Measurements from ENCODE around the gene ANKS1B. TPM values are rescaled to one million over a fixed set of nuclear protein-coding genes. Genes with fewer than 3 reads are reported as not detected.

The ANKS1B gene
- total and polyA plus RNA-seq, 10 of the 15 experiments (the other 5 are each of a cell fraction or from before 2014, with no cell fraction given), result 0.16 to 1.3 (median 0.82) TPM; not detected in 7

DNA sequence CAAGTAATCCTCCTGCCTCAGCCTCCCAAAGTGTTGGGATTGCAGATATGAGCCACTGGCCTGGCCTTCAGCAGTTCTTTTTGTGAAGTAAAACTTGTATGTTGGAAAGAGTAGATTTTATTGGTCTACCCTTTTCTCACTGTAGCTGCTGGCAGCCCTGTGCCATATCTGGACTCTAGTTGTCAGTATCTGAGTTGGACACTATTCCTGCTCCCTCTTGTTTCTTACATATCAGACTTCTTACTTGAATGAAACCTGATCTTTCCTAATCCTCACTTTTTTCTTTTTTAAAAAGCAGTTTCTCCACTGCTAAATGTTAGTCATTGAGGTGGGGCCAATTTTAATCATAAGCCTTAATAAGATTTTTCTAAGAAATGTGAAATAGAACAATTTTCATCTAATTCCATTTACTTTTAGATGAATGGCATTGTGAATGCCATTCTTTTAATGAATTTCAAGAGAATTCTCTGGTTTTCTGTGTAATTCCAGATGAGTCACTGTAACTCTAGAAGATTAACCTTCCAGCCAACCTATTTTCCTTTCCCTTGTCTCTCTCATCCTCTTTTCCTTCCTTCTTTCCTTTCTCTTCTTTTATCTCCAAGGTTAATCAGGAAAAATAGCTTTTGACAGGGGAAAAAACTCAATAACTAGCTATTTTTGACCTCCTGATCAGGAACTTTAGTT, 1250.9 kb downstream of the ANKS1B start:
- POLR2A ChIA-PET, result no interaction called here
- BruUV-seq (replicated peaks), result no TSS peak

DNA sequence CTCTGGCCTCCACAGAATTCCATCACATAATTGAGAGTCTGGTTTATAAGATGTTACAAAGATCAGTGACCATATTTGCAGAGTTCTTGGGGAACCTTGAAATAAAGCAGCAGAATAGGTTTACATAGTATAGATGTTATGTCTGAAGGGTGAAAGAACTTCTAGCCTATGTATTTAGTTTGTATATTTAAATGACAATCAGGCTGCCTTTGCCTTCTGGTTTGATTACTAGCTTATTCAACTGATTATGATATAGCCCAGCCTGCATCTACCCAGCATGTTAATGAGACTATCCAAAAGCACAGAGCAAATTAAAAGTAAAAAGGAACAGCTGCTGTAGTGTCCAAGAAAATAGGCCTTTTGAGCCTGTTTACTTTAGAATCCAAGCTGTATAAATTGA, 1254.3 kb downstream of the ANKS1B start:
- no peaks in the 10 kb centered on the region for H3K9me3 ChIP-seq (replicated peaks; ENCODE audit: control insufficient read depth, insufficient read depth, low read length)
- ChIA-PET POLR2A (interaction anchor here (1.1 kb wide), 1 partner anchor 13 kb away, joined by 3 read pairs; no protein-coding TSS in a partner anchor), CTCF (interaction anchor here (0.5 to 5.8 kb wide), 5 partner anchors 11 to 341 kb away, joined by 3 to 43 read pairs (median 8); no protein-coding TSS in a partner anchor), SMC1A (ENCODE audit: uncharacterized antibody, unreplicated experiment) (interaction anchor here (0.8 to 7.5 kb wide), 9 partner anchors 8 to 267 kb away, joined by 4 to 48 read pairs (median 5); no protein-coding TSS in a partner anchor), RAD21 (ENCODE audit: unreplicated experiment) (interaction anchor here (1.2 to 1.8 kb wide), 3 partner anchors 10 to 268 kb away, joined by 3 to 4 read pairs (median 4); no protein-coding TSS in a partner anchor)
- H3K9ac ChIP-seq (ENCODE audit: control insufficient read depth, insufficient read depth, low read length), result no peak overlapping the region
- H3K4me2 ChIP-seq (ENCODE audit: control insufficient read depth, insufficient read depth), result no peak overlapping the region
- no peak overlapping the region for H3K4me3 ChIP-seq
- no peaks in the 10 kb centered on the region for H3K27me3 ChIP-seq (replicated peaks in 1 of 2; ENCODE audit: control insufficient read depth in 2 of 2, insufficient read depth in 2 of 2, low read length in 1 of 2)
- DNase-seq (ENCODE audit: low read depth, low spot score), result no peak
- in situ Hi-C loops (cut with MboI) (no loop called here), intact Hi-C loops (cut with micrococcal nuclease; ENCODE audit: unreplicated experiment) (no loop called here)
- BruUV-seq (replicated peaks), result no TSS peak
- FAIRE-seq, result no peak
- no peaks in the 10 kb centered on the region for H3K79me2 ChIP-seq (ENCODE audit: control insufficient read depth, insufficient read depth, low read length)
- TF ChIP-seq, protein P1, sequence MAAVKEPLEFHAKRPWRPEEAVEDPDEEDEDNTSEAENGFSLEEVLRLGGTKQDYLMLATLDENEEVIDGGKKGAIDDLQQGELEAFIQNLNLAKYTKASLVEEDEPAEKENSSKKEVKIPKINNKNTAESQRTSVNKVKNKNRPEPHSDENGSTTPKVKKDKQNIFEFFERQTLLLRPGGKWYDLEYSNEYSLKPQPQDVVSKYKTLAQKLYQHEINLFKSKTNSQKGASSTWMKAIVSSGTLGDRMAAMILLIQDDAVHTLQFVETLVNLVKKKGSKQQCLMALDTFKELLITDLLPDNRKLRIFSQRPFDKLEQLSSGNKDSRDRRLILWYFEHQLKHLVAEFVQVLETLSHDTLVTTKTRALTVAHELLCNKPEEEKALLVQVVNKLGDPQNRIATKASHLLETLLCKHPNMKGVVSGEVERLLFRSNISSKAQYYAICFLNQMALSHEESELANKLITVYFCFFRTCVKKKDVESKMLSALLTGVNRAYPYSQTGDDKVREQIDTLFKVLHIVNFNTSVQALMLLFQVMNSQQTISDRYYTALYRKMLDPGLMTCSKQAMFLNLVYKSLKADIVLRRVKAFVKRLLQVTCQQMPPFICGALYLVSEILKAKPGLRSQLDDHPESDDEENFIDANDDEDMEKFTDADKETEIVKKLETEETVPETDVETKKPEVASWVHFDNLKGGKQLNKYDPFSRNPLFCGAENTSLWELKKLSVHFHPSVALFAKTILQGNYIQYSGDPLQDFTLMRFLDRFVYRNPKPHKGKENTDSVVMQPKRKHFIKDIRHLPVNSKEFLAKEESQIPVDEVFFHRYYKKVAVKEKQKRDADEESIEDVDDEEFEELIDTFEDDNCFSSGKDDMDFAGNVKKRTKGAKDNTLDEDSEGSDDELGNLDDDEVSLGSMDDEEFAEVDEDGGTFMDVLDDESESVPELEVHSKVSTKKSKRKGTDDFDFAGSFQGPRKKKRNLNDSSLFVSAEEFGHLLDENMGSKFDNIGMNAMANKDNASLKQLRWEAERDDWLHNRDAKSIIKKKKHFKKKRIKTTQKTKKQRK (IDR thresholded peaks at IDR 0.05; ENCODE audit: low read depth, low read length), result no peak
- TF ChIP-seq, protein P2, sequence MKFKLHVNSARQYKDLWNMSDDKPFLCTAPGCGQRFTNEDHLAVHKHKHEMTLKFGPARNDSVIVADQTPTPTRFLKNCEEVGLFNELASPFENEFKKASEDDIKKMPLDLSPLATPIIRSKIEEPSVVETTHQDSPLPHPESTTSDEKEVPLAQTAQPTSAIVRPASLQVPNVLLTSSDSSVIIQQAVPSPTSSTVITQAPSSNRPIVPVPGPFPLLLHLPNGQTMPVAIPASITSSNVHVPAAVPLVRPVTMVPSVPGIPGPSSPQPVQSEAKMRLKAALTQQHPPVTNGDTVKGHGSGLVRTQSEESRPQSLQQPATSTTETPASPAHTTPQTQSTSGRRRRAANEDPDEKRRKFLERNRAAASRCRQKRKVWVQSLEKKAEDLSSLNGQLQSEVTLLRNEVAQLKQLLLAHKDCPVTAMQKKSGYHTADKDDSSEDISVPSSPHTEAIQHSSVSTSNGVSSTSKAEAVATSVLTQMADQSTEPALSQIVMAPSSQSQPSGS (IDR thresholded peaks at IDR 0.05; ENCODE audit: low read length), result no peak
- peaks cover 2 to 23% of the 10 kb centered on the region in 2 experiments; a peak in 3 of 4 replicates for H3K36me3 ChIP-seq (ENCODE audit: control insufficient read depth in 2 of 2, insufficient read depth in 2 of 2, low read length in 1 of 2)
- H3K4me1 ChIP-seq (ENCODE audit: control insufficient read depth, insufficient read depth, low read length), result no peaks in the 10 kb centered on the region
- H2AFZ ChIP-seq (ENCODE audit: control insufficient read depth, low read depth, low read length), result no peak overlapping the region
- no peaks in the 10 kb centered on the region for H4K20me1 ChIP-seq (ENCODE audit: control insufficient read depth, insufficient read depth)
- ATAC-seq, result no peak
- no peak overlapping the region for H3K27ac ChIP-seq (ENCODE audit: control insufficient read depth, insufficient read depth)

More for the DNA sequence above, 1250.9 kb downstream of the ANKS1B start:
- RAD21 ChIA-PET (ENCODE audit: unreplicated experiment), result no interaction called here
- intact Hi-C loops (cut with micrococcal nuclease; ENCODE audit: unreplicated experiment) (no loop called here), in situ Hi-C loops (cut with MboI) (no loop called here)
- CTCF ChIA-PET, result interaction anchor here (0.9 to 2.1 kb wide), 3 partner anchors 8 to 19 kb away, joined by 3 to 10 read pairs (median 9); no protein-coding TSS in a partner anchor
- no peak for DNase-seq (ENCODE audit: low read depth, low spot score)
- no peak overlapping the region for H3K4me2 ChIP-seq (ENCODE audit: control insufficient read depth, insufficient read depth)
- SMC1A ChIA-PET (ENCODE audit: uncharacterized antibody, unreplicated experiment), result interaction anchor here (1.0 to 2.2 kb wide), 4 partner anchors 12 to 31 kb away, joined by 3 to 6 read pairs (median 4); no protein-coding TSS in a partner anchor
- no peaks in the 10 kb centered on the region for H4K20me1 ChIP-seq (ENCODE audit: control insufficient read depth, insufficient read depth)
- no peak overlapping the region for H3K9ac ChIP-seq (ENCODE audit: control insufficient read depth, insufficient read depth, low read length)
- no peak for TF ChIP-seq PAX8 (IDR thresholded peaks at IDR 0.05)
- ATAC-seq, result no peak
- no peaks in the 10 kb centered on the region for H3K79me2 ChIP-seq (ENCODE audit: control insufficient read depth, insufficient read depth, low read length)
- H3K4me3 ChIP-seq, result no peak overlapping the region
- no peaks in the 10 kb centered on the region for H3K9me3 ChIP-seq (replicated peaks; ENCODE audit: control insufficient read depth, insufficient read depth, low read length)
- H3K27me3 ChIP-seq (replicated peaks in 1 of 2; ENCODE audit: control insufficient read depth in 2 of 2, insufficient read depth in 2 of 2, low read length in 1 of 2), result no peaks in the 10 kb centered on the region
- no peak overlapping the region for H3K27ac ChIP-seq (ENCODE audit: control insufficient read depth, insufficient read depth)
- no peak overlapping the region for H2AFZ ChIP-seq (ENCODE audit: control insufficient read depth, low read depth, low read length)
- H3K36me3 ChIP-seq (ENCODE audit: control insufficient read depth in 2 of 2, insufficient read depth in 2 of 2, low read length in 1 of 2), result peaks cover 0 to 11% of the 10 kb centered on the region in 2 experiments; a peak in 2 of 4 replicates
- FAIRE-seq, result no peak
- no peaks in the 10 kb centered on the region for H3K4me1 ChIP-seq (ENCODE audit: control insufficient read depth, insufficient read depth, low read length)
